Aortic smooth muscle cell (primary cell): ENCODE measurements around the gene ABCF2. TPM values are rescaled to one million over a fixed set of nuclear protein-coding genes. Genes with fewer than 3 reads are reported as not detected.

Experiments used
- total RNA-seq: library from RNA; depleted of rRNA; stranded (reverse); fragments of >200 nt; gene quantifications from 2 replicates; pipeline ENCODE4 v1.2.3, GENCODE V29; 2014

Gene ABCF2
- total RNA-seq = 41.2 and 62.4 TPM in 2 replicates

DNA sequence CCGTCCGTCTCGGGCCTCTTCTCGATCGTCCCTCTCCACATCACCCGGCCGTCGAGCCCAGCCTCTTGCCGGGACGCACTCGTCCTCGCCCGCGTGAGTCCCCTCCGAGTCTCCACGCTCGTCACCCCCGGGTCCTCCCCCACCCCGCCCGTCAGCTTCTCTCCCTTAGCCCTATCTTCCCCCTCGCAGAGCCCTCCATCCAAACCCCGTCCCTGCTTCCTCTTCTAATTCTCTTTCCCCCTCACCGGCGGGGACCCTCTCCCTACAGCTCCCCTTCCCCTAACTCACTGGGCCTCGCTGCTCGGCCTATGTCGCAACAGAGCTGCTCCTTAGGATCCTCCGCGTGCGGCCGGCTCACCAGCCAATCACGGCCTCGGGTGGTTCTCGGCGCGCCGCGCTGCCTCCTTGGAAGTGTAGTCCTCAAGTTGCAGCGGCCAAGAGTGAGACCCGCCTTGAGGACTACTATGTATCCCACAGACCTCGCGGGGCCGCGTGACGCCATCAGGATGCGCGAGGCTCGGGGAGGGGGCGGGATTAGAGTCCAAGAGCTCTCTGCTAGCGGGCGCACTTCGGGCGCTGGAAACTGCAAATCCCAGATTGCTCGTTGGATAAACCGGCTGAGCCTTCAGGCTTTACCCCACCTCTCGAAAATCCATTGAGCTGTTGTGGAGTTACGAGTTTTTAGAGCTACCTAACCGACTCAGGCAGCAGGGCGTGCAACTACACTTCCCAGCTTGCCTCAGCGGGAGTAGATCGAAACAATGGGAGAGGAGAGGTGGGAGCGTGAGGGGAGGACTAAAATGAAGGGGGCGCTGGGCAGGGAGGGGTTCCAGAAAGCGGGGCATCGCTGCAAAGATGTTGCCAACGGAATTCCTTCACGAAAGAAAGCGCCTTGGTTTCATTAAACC is at the start of gene ABCF2:
Gene ABCF2 (minus strand): TSS at position 331 of the 908 bp plus-strand sequence. CDS start 747 bp downstream, outside the sequence.

DNA sequence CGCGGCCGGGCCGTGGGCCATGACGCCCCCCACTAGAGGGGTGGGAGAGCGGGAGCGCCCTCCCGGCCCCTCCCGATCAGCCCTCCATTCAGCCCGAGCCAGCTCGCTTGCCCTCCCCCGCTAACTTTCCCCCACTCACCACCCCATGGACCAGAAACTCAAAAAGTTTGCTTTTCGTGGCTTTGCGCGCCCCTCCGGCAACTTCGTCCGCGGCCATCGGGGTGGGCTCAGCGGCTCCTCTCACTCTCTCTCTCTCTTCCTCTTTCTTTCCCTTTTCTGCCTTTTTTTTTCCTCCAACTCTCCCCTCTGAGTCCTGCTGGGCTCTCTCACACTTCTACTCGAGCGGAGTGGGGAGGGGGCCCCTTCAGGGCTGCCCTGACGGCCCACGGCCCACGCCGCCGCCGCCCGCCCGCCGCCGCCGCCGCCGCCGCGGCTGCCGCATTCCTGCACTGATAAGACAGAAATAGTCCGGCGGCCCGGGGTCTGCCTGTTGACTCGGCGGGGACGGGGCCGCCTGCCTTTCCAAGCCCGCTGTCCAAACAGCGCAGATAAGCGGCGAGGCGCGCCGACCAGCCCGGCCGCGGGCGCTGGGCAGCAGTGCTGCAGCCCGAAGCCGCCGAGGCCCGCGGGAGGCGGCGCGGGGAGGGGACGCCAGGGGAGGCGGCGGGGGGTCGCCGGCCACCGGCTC is 21.5 kb upstream of the ABCF2 start, which contains the start of gene SMARCD3:
Gene SMARCD3 (minus strand): TSS at position 349 of the 688 bp plus-strand sequence. CDS start 132 bp downstream, at position 217.

DNA sequence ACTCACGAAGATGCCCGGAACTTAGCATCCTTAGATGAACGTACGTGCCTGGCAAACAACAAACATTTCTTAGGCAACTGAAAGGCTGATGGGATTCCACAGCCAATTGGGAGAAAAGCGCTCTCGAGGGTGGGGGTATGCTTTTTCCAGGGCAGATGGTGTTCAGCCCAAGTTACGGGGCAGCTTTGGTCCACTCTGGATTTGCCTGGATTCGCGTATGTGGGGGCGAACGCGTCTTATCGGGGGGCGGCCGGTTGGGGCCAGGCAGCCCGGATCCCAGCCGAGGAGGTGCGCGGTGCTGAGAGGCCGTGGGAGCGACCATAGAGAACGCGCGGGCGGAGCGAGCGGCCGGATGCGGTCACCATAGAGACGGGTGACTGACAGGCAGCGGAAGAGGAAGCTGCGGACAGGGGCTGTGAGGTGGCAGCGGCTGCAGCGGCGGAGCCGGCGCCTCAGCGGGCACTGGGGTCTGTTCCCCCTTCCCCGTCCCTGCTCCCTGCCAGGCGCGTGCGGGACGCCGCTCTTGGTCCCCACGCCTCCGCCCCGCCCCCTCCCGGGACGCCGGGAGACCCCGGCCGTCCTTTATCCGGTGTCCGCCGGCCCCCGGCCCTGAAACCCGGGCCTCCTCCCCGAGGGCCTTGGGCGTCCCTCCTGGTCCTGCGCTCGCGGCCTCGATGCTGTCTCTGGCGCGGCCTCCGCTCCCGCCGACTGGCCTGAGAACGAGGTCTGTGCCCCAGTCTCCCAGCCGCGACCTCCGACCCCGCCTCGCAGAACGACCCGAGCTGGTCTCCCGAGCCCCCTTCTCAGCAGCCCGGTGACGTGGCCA is 5.3 kb upstream of the ABCF2 start, which contains the start of gene CHPF2:
Gene CHPF2 (plus strand): TSS at position 393 of the 826 bp plus-strand sequence. CDS start 1,529 bp downstream, outside the sequence.

GRCh38 chr7:151210087-151210854 is 16.7 kb downstream of the ABCF2 start, which contains the start of gene H2BK1:
Gene H2BK1 (minus strand): TSS chr7:151210488. CDS start chr7:151210318, 170 bp downstream.

DNA sequence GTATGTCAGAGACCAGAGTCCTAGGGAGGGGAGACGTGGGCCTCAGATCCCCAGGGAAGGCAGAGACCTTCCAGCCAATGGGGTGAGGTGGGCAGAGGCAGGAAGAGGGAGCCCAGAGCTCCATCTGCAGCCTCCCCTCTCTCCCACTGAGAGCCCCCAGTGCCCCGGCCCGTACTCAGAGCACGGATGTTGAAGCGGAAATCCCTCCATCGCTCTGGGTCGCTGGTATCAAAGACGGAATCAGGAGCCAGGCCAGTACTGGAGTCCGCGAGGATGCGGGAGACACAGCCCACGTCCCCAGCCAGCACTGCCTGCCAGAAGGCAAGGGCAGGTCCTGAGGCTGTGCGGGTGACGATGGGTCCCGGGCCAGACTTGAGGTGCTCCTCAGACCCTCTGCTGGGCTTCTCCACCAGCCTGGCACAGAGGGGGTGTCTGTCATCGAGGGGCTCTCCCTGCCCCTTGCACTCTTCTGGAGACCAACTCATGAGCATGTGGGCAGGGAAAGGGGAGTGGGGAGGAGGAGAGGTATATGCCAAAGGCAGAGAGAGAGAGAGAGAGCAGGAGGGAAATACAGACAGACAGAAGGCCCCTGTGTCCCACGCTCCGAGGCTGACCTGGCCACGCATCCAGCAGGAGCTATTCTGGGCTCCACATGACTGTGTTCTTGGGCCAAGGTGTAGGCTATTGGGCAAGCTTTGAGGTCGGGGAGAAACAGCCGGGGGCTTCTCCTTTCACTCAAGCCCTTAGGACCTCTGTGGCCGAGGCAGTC is 40.2 kb downstream of the ABCF2 start, which contains the start of gene ASB10:
Gene ASB10 (minus strand): TSS at position 611 of the 769 bp plus-strand sequence. CDS start 120 bp downstream, at position 491.

GRCh38 chr7:151167197-151167961 is 59.6 kb downstream of the ABCF2 start, which contains the start of gene GBX1:
Gene GBX1 (minus strand): TSS chr7:151167694. CDS start chr7:151167548, 146 bp downstream.

Other genes starting within 250 kb of the ABCF2 start
- gene KCNH2, start 248.9 kb downstream of the ABCF2 start, total RNA-seq = under 0.01 TPM in 1 of 2 replicates, not detected in the other
- 1.7 and 3.7 TPM in 2 replicates for gene NOS3, start 236.2 kb downstream of the ABCF2 start, total RNA-seq
- gene ATG9B, start 202.7 kb downstream of the ABCF2 start, total RNA-seq = 0.06 TPM in 1 of 2 replicates, not detected in the other
- 19.0 and 25.9 TPM in 2 replicates for gene ABCB8, start 198.8 kb downstream of the ABCF2 start, total RNA-seq
- 0.06 TPM in 1 of 2 replicates, not detected in the other for gene ASIC3, start 178.7 kb downstream of the ABCF2 start, total RNA-seq
- 28.7 and 30.8 TPM in 2 replicates for gene CDK5, start 169.3 kb downstream of the ABCF2 start, total RNA-seq
- gene SLC4A2, start 167.6 kb downstream of the ABCF2 start, total RNA-seq = 80.1 and 104 TPM in 2 replicates
- 72.1 and 82.5 TPM in 2 replicates for gene FASTK, start 146.4 kb downstream of the ABCF2 start, total RNA-seq
- 15.5 and 16.5 TPM in 2 replicates for gene TMUB1, start 143.7 kb downstream of the ABCF2 start, total RNA-seq
- gene AGAP3, start 140.7 kb downstream of the ABCF2 start, total RNA-seq = 22.0 and 31.8 TPM in 2 replicates
- not detected in 2 replicates for gene GBX1, start 59.5 kb downstream of the ABCF2 start, total RNA-seq
- gene ASB10, start 40.0 kb downstream of the ABCF2 start, total RNA-seq = not detected in 2 replicates
- gene H2BK1, start 16.7 kb downstream of the ABCF2 start, total RNA-seq = not detected in 2 replicates
- gene CHPF2, start 5.3 kb upstream of the ABCF2 start, total RNA-seq = 73.6 and 82.2 TPM in 2 replicates
- gene SMARCD3, start 21.5 kb upstream of the ABCF2 start, total RNA-seq = 40.7 and 41.8 TPM in 2 replicates
- gene NUB1, start 114.6 kb upstream of the ABCF2 start, total RNA-seq = 52.6 and 54.7 TPM in 2 replicates
- 0.06 and 0.26 TPM in 2 replicates for gene WDR86, start 182.8 kb upstream of the ABCF2 start, total RNA-seq
- 0.12 and 0.13 TPM in 2 replicates for gene CRYGN, start 212.9 kb upstream of the ABCF2 start, total RNA-seq